PC-9 (cell line): Measurements from ENCODE around the gene FAM163B. TPM values are rescaled to one million over a fixed set of nuclear protein-coding genes. Genes with fewer than 3 reads are reported as not detected.

Source experiments
- BruUV-seq: library from RNA; stranded (reverse); fragments of 400-500 nt; replicated peaks from 2 replicates; lab custom pipeline; 2021; lab: Mats Ljungman, UMichigan
- CTCF ChIA-PET: fragments of 300-600 bp; sonication (Branson Sonifier 250); formaldehyde crosslinking; loops from one replicate; lab custom pipeline; 2022; ENCODE audit warnings: antibody characterized with exemption; lab: Charles Lee
- POLR2A ChIA-PET: fragments of 300-600 bp; sonication (Branson Sonifier 250); formaldehyde crosslinking; loops from one replicate; lab custom pipeline; 2022; ENCODE audit warnings: antibody characterized with exemption; ENCODE audit not compliant: unreplicated experiment; lab: Charles Lee
- DNase-seq, 2 experiments: peaks; one replicate each; pipeline versions ENCODE4 v3.0.0 to v3.0.0-alpha.2; 2015 to 2022; ENCODE audit warnings: mixed read lengths in 1 of 2
- H2AFZ ChIP-seq: fragments of 200-600 bp; sonication (generic); 2 replicates; pipeline ENCODE4 v1.8.1; 2017; ENCODE audit warnings: antibody characterized with exemption
- H3F3A ChIP-seq: fragments of 200-600 bp; sonication (generic); 2 replicates; pipeline ENCODE4 v1.8.1; 2017; ENCODE audit warnings: antibody characterized with exemption, mild to moderate bottlenecking, low read depth; ENCODE audit not compliant: insufficient read depth
- H3K27ac ChIP-seq: fragments of 200-600 bp; sonication (generic); 2 replicates; pipeline ENCODE4 v1.6.1; 2016; ENCODE audit warnings: mixed run types
- H3K27me3 ChIP-seq: fragments of 200-600 bp; sonication (generic); 2 replicates; pipeline ENCODE4 v1.6.1; 2016; ENCODE audit warnings: low read depth, mixed run types; ENCODE audit not compliant: insufficient read depth
- H3K36me3 ChIP-seq: fragments of 200-600 bp; sonication (generic); 2 replicates; pipeline ENCODE4 v1.6.1; 2016; ENCODE audit warnings: low read depth, mixed run types
- H3K4me1 ChIP-seq: fragments of 200-600 bp; sonication (generic); replicated peaks from 2 replicates; pipeline ENCODE4 v1.6.1; 2016; ENCODE audit warnings: mixed run types; ENCODE audit not compliant: insufficient read depth
- H3K4me2 ChIP-seq: fragments of 200-600 bp; sonication (generic); 2 replicates; pipeline ENCODE4 v1.6.1; 2017; ENCODE audit warnings: mixed run types
- H3K4me3 ChIP-seq: fragments of 200-600 bp; sonication (generic); 2 replicates; pipeline ENCODE4 v1.6.1; 2016; ENCODE audit warnings: mixed run types
- H3K79me2 ChIP-seq: fragments of 200-600 bp; sonication (generic); 2 replicates; pipeline ENCODE4 v1.6.1; 2017; ENCODE audit warnings: low read depth, mixed run types
- H3K9me2 ChIP-seq: fragments of 200-600 bp; sonication (generic); 2 replicates; pipeline ENCODE4 v1.8.1; 2017; ENCODE audit warnings: mild to moderate bottlenecking; ENCODE audit not compliant: insufficient read depth
- H3K9me3 ChIP-seq: fragments of 200-600 bp; sonication (generic); 2 replicates; pipeline ENCODE4 v1.8.1; 2016; ENCODE audit warnings: low read depth; ENCODE audit not compliant: insufficient read depth
- H4K20me1 ChIP-seq: fragments of 200-600 bp; sonication (generic); 2 replicates; pipeline ENCODE4 v1.8.1; 2017; ENCODE audit not compliant: insufficient read depth
- EZH2 ChIP-seq: fragments of 200-600 bp; sonication (generic); IDR thresholded peaks from 2 replicates; pipeline ENCODE4 v1.8.0; 2017; ENCODE audit warnings: antibody characterized with exemption, low read depth
- intact Hi-C: fragments of 100-400 bp; cut with micrococcal nuclease; formaldehyde crosslinking; loops from one replicate; pipeline ENCODE4 v1.10.0; 2022; ENCODE audit not compliant: unreplicated experiment
- total RNA-seq: library from RNA; stranded (reverse); gene quantifications from 2 replicates; pipeline ENCODE4 v1.2.3, GENCODE V29; 2021
- TF ChIP-seq, protein P1 (sequence below): fragments of 200-600 bp; sonication (generic); conservative IDR thresholded peaks from 2 replicates; pipeline ENCODE4 v1.6.1; 2017; ENCODE audit warnings: mixed run types, antibody characterized with exemption, mild to moderate bottlenecking, moderate library complexity

FAM163B gene
- total RNA-seq, 1 experiment from 2014 or later = not detected

DNA sequence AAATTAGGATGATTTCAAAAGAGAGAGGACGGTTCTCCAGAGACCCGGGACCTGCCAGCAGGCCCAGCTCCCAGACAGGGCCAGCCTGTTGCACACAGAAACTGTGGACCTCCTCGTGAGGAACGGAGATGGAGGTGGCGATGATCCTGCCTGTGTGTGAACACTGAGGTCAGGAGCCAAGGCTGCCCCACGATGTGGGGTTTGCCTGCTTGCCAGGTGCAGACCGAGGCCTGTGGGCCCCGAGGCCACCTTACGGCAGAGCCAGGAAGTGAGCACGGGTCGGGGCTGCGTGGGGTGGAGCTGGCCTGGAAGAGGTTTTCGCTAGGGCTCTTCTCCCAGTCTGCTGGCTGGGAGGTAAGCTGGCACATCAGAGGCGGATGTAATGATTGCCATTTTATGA, 4.3 kb downstream of the FAM163B start:
- intact Hi-C loops = no loop called here
- no peak for TF ChIP-seq EZH2
- TF ChIP-seq, protein P1, sequence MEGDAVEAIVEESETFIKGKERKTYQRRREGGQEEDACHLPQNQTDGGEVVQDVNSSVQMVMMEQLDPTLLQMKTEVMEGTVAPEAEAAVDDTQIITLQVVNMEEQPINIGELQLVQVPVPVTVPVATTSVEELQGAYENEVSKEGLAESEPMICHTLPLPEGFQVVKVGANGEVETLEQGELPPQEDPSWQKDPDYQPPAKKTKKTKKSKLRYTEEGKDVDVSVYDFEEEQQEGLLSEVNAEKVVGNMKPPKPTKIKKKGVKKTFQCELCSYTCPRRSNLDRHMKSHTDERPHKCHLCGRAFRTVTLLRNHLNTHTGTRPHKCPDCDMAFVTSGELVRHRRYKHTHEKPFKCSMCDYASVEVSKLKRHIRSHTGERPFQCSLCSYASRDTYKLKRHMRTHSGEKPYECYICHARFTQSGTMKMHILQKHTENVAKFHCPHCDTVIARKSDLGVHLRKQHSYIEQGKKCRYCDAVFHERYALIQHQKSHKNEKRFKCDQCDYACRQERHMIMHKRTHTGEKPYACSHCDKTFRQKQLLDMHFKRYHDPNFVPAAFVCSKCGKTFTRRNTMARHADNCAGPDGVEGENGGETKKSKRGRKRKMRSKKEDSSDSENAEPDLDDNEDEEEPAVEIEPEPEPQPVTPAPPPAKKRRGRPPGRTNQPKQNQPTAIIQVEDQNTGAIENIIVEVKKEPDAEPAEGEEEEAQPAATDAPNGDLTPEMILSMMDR = no peak
- no peaks in the 10 kb centered on the region for H3K36me3 ChIP-seq
- ChIA-PET CTCF (no interaction called here), POLR2A (interaction anchor here (0.5 kb wide), 1 partner anchor 13 kb away, joined by 4 read pairs; no protein-coding TSS in a partner anchor)
- H3K9me2 ChIP-seq = no peaks in the 10 kb centered on the region
- no peak for DNase-seq
- H4K20me1 ChIP-seq = no peaks in the 10 kb centered on the region; the same call in 1 of the 2 replicates
- no peak overlapping the region for H3K4me3 ChIP-seq
- H3K4me1 ChIP-seq = no peaks in the 10 kb centered on the region
- peaks cover under 1% of the 10 kb centered on the region; the same call in 1 of the 2 replicates for H3F3A ChIP-seq
- H3K4me2 ChIP-seq = no peak overlapping the region
- BruUV-seq = no TSS peak
- no peaks in the 10 kb centered on the region for H3K9me3 ChIP-seq
- no peak overlapping the region for H2AFZ ChIP-seq
- H3K79me2 ChIP-seq = no peaks in the 10 kb centered on the region
- no peak overlapping the region for H3K27ac ChIP-seq
- H3K27me3 ChIP-seq = peaks cover 92% of the 10 kb centered on the region

DNA sequence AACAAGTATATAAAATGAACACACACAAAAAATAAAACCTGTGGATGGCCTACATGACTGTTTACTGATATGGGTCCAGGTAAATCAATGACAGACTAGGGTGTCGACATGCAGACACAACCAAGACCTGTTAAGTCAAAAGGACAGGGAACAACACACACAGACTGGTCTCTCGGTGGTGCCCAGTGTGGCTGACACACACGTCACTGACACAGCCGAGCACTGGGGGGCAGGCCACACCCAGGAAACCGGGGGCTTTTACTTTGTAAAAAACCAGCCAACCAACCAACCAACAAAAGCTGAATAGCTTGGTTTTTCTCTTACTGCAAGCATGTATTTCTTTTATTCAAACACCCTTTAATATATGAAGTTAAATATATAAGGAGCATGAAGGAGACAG, 5.0 kb downstream of the FAM163B start:
- ChIA-PET CTCF (no interaction called here), POLR2A (no interaction called here)
- intact Hi-C loops = no loop called here
- Histone ChIP-seq H3K4me1 (no peaks in the 10 kb centered on the region), H3K79me2 (no peaks in the 10 kb centered on the region), H3K27ac (no peak overlapping the region), H3F3A (peaks cover 6% of the 10 kb centered on the region; the same call in 1 of the 2 replicates), H3K27me3 (peaks cover 94% of the 10 kb centered on the region), H3K36me3 (no peaks in the 10 kb centered on the region), H3K9me3 (no peaks in the 10 kb centered on the region), H4K20me1 (no peaks in the 10 kb centered on the region; the same call in 1 of the 2 replicates), H2AFZ (no peak overlapping the region), H3K4me3 (no peak overlapping the region), H3K4me2 (no peak overlapping the region), H3K9me2 (no peaks in the 10 kb centered on the region)
- no TSS peak for BruUV-seq
- TF ChIP-seq, protein P1 = no peak
- TF ChIP-seq EZH2 = no peak
- no peak for DNase-seq

DNA sequence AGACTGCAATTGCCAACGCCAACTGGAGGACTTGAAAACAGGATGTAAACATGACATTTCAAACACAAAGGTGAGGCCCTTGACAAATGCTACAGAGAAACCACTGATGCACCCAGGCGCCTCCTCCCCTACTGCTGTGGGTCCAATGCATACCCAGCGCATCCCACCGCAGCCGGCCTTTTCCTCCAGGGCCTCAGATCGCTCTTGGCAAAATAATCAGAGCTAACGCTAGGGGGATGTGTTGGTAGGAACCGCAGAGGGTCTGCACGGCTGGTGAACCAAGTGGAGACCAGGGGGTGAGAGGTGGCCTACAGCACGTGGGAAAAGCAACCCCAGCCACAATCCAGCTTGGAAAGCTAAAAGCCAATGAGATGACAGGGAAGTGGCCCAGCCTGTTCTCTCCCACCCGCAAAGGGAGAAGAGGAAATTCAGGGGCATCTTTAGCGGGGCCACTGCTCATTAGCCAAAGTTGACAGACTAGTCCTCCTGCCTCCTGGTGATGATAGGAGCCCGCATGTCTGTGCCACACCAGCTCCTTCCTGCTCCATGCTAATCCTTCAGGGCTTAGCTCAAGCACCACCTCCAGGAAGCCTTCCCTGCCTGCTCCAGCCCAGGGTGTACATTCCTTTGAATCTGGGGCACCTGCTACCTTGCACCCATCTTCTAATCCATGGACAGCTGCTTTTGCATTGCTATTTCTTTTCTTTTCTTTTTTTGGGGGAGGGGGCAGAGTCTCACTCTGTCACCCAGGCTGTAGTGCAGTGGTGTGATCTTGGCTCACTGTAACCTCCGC, 5.9 kb downstream of the FAM163B start:
- Histone ChIP-seq H4K20me1 (no peaks in the 10 kb centered on the region; the same call in 1 of the 2 replicates), H3F3A (peaks cover 6% of the 10 kb centered on the region; the same call in 1 of the 2 replicates), H3K79me2 (no peaks in the 10 kb centered on the region), H3K36me3 (no peaks in the 10 kb centered on the region), H2AFZ (no peak overlapping the region), H3K4me3 (no peak overlapping the region), H3K9me2 (no peaks in the 10 kb centered on the region), H3K27me3 (peaks cover 97% of the 10 kb centered on the region), H3K9me3 (no peaks in the 10 kb centered on the region), H3K4me2 (no peak overlapping the region), H3K4me1 (no peaks in the 10 kb centered on the region), H3K27ac (no peak overlapping the region)
- intact Hi-C loops = no loop called here
- DNase-seq = no peak
- CTCF ChIA-PET = no interaction called here
- BruUV-seq = no TSS peak
- TF ChIP-seq, protein P1 = no peak
- no peak for TF ChIP-seq EZH2
- POLR2A ChIA-PET = no interaction called here
